K562 (cell line): Measurements from ENCODE around the gene TOMT.

ENCODE experiments used
- GABPA ChIP-seq: fragments of 200-800 bp; sonication (Bioruptor generic); conservative IDR thresholded peaks from 2 replicates; pipeline ENCODE4 v1.6.1; 2016; ENCODE audit warnings: low read depth, missing genetic modification characterization, missing compliant biosample characterization
- SMAD1 ChIP-seq: fragments of 150-350 bp; IDR thresholded peaks from 2 replicates; pipeline ENCODE4 v1.6.1; 2014; ENCODE audit warnings: low read length, low read depth; ENCODE audit not compliant: partially characterized antibody
- ZEB2 ChIP-seq: fragments of 450-650 bp; IDR thresholded peaks from 2 replicates; pipeline ENCODE4 v1.6.1; 2016

GRCh38 chr11:72102631-72102945 is 3.1 kb upstream of the TOMT start:
- no peak for TF ChIP-seq GABPA (tag)
- no peak for TF ChIP-seq ZEB2
- TF ChIP-seq SMAD1 = no peak
